GM12878 (cell line): ENCODE measurements around the gene TMPRSS4. TPM values are rescaled to one million over a fixed set of nuclear protein-coding genes. Genes with fewer than 3 reads are reported as not detected.
"Not testable (repeated sequence)": the region's sequence is repeated elsewhere in the genome, so short reads cannot be mapped to it uniquely, and the experiment has no call there.

ENCODE experiments used
- ATAC-seq: fragments of 200-7000 bp; cut with Tn5 transposase; 3 replicates; pipeline ENCODE4 v1.9.1; 2020; ENCODE audit warnings: mild to moderate bottlenecking, moderate library complexity
- BruUV-seq: library from RNA; stranded (reverse); fragments of 400-500 nt; replicated peaks from 2 replicates; lab custom pipeline; 2021; lab: Mats Ljungman, UMichigan
- CTCF ChIA-PET: fragments of 300-600 bp; sonication (Branson Sonifier 250); formaldehyde crosslinking; extraction: SDS; loops from one replicate; lab custom pipeline; 2021; ENCODE audit warnings: inconsistent platforms; lab: Yijun Ruan, JAX
- POLR2A ChIA-PET: fragments of 350-600 bp; formaldehyde crosslinking; extraction: SDS; loops from one replicate; lab custom pipeline; 2021; ENCODE audit warnings: inconsistent platforms; lab: Charles Lee
- RAD21 ChIA-PET: fragments of 300-600 bp; sonication (Branson Sonifier 250); formaldehyde crosslinking; loops from one replicate; lab custom pipeline; 2023; ENCODE audit warnings: antibody characterized with exemption; ENCODE audit not compliant: unreplicated experiment; lab: Charles Lee
- SMC1A ChIA-PET: fragments of 300-600 bp; sonication (Branson Sonifier 250); formaldehyde crosslinking; loops from one replicate; lab custom pipeline; 2023; ENCODE audit not compliant: unreplicated experiment, uncharacterized antibody; lab: Charles Lee
- DNase-seq: peaks from one replicate; pipeline ENCODE4 v3.0.0-alpha.2; 2011; ENCODE audit warnings: low read depth, low spot score
- FAIRE-seq: peaks from 3 replicates; lab custom pipeline; 2011; peaks lifted over from hg19 to GRCh38; lab: Jason Lieb, UNC
- H2AFZ ChIP-seq: 2 replicates; pipeline ENCODE4 v1.6.0; 2011; ENCODE audit warnings: low read depth, low read length, control low read depth; ENCODE audit not compliant: control insufficient read depth
- H3K27ac ChIP-seq: 2 replicates; pipeline ENCODE4 v1.5.1; 2011; ENCODE audit warnings: control low read depth; ENCODE audit not compliant: control insufficient read depth, insufficient read depth
- H3K27me3 ChIP-seq, 2 experiments: replicated peaks in 1 of 2; 2 replicates each; pipeline versions ENCODE4 v1.6.0 to v1.6.1; 2011; ENCODE audit warnings: low read length in 1 of 2; ENCODE audit not compliant: control insufficient read depth in 2 of 2, insufficient read depth in 2 of 2
- H3K36me3 ChIP-seq, 2 experiments: 2 replicates each; pipeline ENCODE4 v1.5.1; 2011; ENCODE audit warnings: low read length in 1 of 2; ENCODE audit not compliant: control insufficient read depth in 2 of 2, insufficient read depth in 2 of 2
- H3K4me1 ChIP-seq: 2 replicates; pipeline ENCODE4 v1.6.1; 2011; ENCODE audit warnings: mild to moderate bottlenecking, low read length, moderate library complexity, mixed read lengths; ENCODE audit not compliant: control insufficient read depth, insufficient read depth
- H3K4me2 ChIP-seq: 2 replicates; pipeline ENCODE4 v1.6.0; 2011; ENCODE audit warnings: control low read depth; ENCODE audit not compliant: control insufficient read depth, insufficient read depth
- H3K4me3 ChIP-seq: fragments of 200-600 bp; sonication (generic); 2 replicates; pipeline ENCODE4 v1.5.1; 2016
- H3K79me2 ChIP-seq: 2 replicates; pipeline ENCODE4 v1.6.0; 2011; ENCODE audit warnings: low read length; ENCODE audit not compliant: control insufficient read depth, insufficient read depth
- H3K9ac ChIP-seq: 2 replicates; pipeline ENCODE4 v1.8.0; 2011; ENCODE audit warnings: low read length, control low read depth, mixed read lengths; ENCODE audit not compliant: control insufficient read depth, insufficient read depth
- H3K9me3 ChIP-seq: replicated peaks from 3 replicates; pipeline ENCODE4 v1.5.1; 2011; ENCODE audit warnings: mild to moderate bottlenecking, low read length; ENCODE audit not compliant: control insufficient read depth, insufficient read depth
- H4K20me1 ChIP-seq: 2 replicates; pipeline ENCODE4 v1.6.0; 2011; ENCODE audit not compliant: control insufficient read depth, insufficient read depth
- CHD4 ChIP-seq: fragments of 200-600 bp; sonication (generic); IDR thresholded peaks from 2 replicates; pipeline ENCODE4 v1.6.1; 2016; ENCODE audit warnings: mild to moderate bottlenecking
- NRF1 ChIP-seq: conservative IDR thresholded peaks from 2 replicates; pipeline ENCODE4 v1.6.1; 2011; ENCODE audit warnings: mild to moderate bottlenecking, low read depth, low read length, improper control_type of control experiment
- WGBS: methylation state at CpG from one replicate; pipeline ENCODE4 v1.1.6; 2016; ENCODE audit warnings: low lambda C conversion rate; ENCODE audit not compliant: insufficient replicate concordance, insufficient coverage; ENCODE audit errors: missing lambda C conversion rate; 5-methylcytosine and 5-hydroxymethylcytosine counted together
- in situ Hi-C: fragments of 300-500 bp; cut with MboI; formaldehyde crosslinking; loops from 9 replicates; pipeline ENCODE4 v1.14.3; 2018; ENCODE audit warnings: mixed read lengths
- intact Hi-C: fragments of 100-400 bp; cut with micrococcal nuclease; formaldehyde crosslinking; loops from one replicate; pipeline ENCODE4 v1.14.2; 2022; ENCODE audit not compliant: unreplicated experiment
- polyA plus RNA-seq, 11 experiments: library from polyadenylated mRNA; depleted of rRNA in 4 of 11; unstranded in 6 of 11; stranded (reverse) in 5 of 11; fragments of >200 nt; fragmentation: Nextera tagmentation in 4 of 11; fragmentation: Illumina TruSeq in 1 of 11; extraction: Ambion mirVana in 4 of 11; extraction: Trizol in 1 of 11; gene quantifications; 1 replicate in 1 of 11; 2 replicates in 10 of 11; pipeline versions ENCODE4 v1.2.1 to v1.2.3, GENCODE V29; 2011 to 2016; ENCODE audit warnings: inconsistent platforms in 2 of 11, missing spikeins in 2 of 11, low read depth in 1 of 11
- total RNA-seq, 4 experiments: library from RNA; depleted of rRNA in 3 of 4; stranded (reverse); fragments of >200 nt in 3 of 4; fragmentation: Illumina TruSeq in 1 of 4; extraction: Trizol in 1 of 4; gene quantifications; 2 replicates each; pipeline versions ENCODE4 v1.2.1 to v1.2.3, GENCODE V29; 2013 to 2021

The TMPRSS4 gene
- total and polyA plus RNA-seq, 10 of the 15 experiments (the other 5 are each of a cell fraction or from before 2014, with no cell fraction given), result 0.14 to 0.26 TPM; not detected in 8

DNA sequence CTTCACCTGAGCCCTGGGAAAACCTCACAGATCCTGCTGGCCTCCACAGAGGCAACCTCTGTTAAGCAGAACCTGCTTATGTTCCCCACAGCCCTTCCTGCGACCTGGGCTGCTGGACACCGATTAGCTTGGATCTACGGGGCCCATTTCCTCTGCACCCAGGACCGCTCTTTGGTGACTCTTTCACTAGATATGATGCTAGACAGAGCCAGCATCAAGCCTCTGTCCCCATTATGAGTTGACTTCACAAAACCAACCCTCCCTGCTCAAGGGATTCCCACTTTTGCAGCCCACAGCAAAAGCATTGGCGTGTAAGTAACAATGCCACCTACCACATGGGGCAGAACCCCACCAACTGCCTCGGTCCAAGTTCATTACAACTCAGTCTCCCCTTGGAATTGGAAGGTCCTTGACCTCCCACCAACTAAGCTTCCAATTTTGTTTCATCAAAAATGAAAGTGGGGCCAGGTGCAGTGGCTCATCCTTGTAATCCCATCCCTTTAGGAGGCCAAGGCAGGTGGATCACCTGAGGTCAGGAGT lies 15.2 kb upstream of the TMPRSS4 start:
- Histone ChIP-seq H3K27ac (no peak overlapping the region), H3K36me3 (no peaks in the 10 kb centered on the region), H3K4me1 (no peaks in the 10 kb centered on the region), H3K27me3 (peaks cover 1 to 3% of the 10 kb centered on the region in 2 experiments; a peak in 3 of 4 replicates), H3K4me3 (no peak overlapping the region), H2AFZ (no peak overlapping the region), H3K9me3 (no peaks in the 10 kb centered on the region), H3K9ac (no peak overlapping the region), H3K79me2 (no peaks in the 10 kb centered on the region), H3K4me2 (no peak overlapping the region), H4K20me1 (no peaks in the 10 kb centered on the region)
- ChIA-PET POLR2A (interaction anchor here (0.5 kb wide), 1 partner anchor 634 kb away, joined by 3 read pairs; no protein-coding TSS in a partner anchor), SMC1A (interaction anchor here (1.0 to 2.1 kb wide), 4 partner anchors 9 to 512 kb away, joined by 3 to 8 read pairs (median 4); no protein-coding TSS in a partner anchor), CTCF (interaction anchor here (0.6 to 2.3 kb wide), 6 partner anchors 8 to 115 kb away, joined by 3 to 7 read pairs (median 4); no protein-coding TSS in a partner anchor), RAD21 (interaction anchor here (0.7 to 2.1 kb wide), 3 partner anchors 8 to 228 kb away, joined by 3 to 9 read pairs (median 3); no protein-coding TSS in a partner anchor)
- FAIRE-seq (no peak), ATAC-seq (no peak), DNase-seq (no peak)
- no TSS peak for BruUV-seq
- intact Hi-C loops (no loop called here), in situ Hi-C loops (loop anchor here (25.0 kb wide), 1 partner anchor 624 kb away; no protein-coding TSS in a partner anchor)
- 42% methylated on average over 6 of the region's 6 CpGs for WGBS
- no peak for TF ChIP-seq NRF1
- no peak for TF ChIP-seq CHD4

DNA sequence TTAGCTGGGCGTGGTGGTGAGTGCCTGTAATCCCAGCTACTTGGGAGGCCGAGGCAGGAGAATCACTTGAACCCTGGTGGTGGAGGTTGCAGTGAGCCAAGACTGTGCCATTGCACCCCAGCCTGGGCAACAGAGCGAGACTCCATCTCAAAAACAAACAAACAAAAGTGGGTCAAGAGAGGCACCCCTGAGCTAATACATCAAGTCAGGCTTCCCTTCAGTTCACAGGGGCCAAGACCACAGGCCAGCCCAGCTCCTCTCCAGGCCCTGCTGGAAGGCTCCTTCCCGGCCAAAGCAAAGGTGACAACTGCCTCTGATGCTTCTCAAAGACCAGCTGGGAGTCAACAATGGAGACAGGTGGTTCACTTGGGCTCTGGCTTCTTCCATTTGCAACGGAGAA lies 14.7 kb upstream of the TMPRSS4 start:
- H3K79me2 ChIP-seq, ATAC-seq, H3K4me2 ChIP-seq, H3K27ac ChIP-seq, H3K4me1 ChIP-seq, H3K9me3 ChIP-seq, DNase-seq, POLR2A ChIA-PET, BruUV-seq, intact Hi-C loops, H4K20me1 ChIP-seq, H2AFZ ChIP-seq, FAIRE-seq, H3K27me3 ChIP-seq, H3K36me3 ChIP-seq, H3K9ac ChIP-seq, H3K4me3 ChIP-seq: not testable (repeated sequence)
- ChIA-PET CTCF (interaction anchor here (0.9 to 2.3 kb wide), 5 partner anchors 9 to 115 kb away, joined by 3 to 7 read pairs (median 4); no protein-coding TSS in a partner anchor), SMC1A (interaction anchor here (1.0 to 2.1 kb wide), 2 partner anchors 9 to 111 kb away, joined by 4 to 8 read pairs; no protein-coding TSS in a partner anchor), RAD21 (interaction anchor here (2.1 kb wide), 1 partner anchor 9 kb away, joined by 9 read pairs; no protein-coding TSS in a partner anchor)
- WGBS, result 7% methylated on average over 5 of the region's 5 CpGs
- in situ Hi-C loops, result loop anchor here (25.0 kb wide), 1 partner anchor 625 kb away; no protein-coding TSS in a partner anchor

DNA sequence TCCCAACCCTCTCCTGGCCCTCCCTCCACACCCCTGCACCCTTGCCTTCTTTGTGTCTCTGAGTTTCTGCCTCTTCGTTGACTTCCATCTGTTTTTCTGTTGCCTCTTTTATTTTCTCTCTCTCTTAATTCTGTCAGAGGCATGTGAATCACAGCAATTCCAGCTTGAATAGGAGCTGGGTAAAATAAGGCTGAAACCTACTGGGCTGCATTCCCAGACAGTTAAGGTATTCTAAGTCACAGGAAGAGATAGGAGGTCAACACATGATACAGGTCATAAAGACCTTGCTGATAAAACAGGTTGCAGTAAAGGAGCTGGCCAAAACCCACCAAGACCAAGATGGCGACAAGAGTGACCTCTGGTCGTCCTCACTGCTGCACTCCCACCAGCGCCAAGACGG lies 14.2 kb upstream of the TMPRSS4 start:
- SMC1A ChIA-PET, result interaction anchor here (2.1 kb wide), 1 partner anchor 10 kb away, joined by 8 read pairs; no protein-coding TSS in a partner anchor
- ATAC-seq, H3K9me3 ChIP-seq, H3K4me3 ChIP-seq, POLR2A ChIA-PET, BruUV-seq, H3K9ac ChIP-seq, H3K4me1 ChIP-seq, intact Hi-C loops, H4K20me1 ChIP-seq, H3K27ac ChIP-seq, H2AFZ ChIP-seq, H3K79me2 ChIP-seq, H3K36me3 ChIP-seq, DNase-seq, H3K27me3 ChIP-seq, FAIRE-seq, H3K4me2 ChIP-seq: not testable (repeated sequence)
- CTCF ChIA-PET, result interaction anchor here (1.2 to 2.3 kb wide), 2 partner anchors 110 to 116 kb away, joined by 4 to 7 read pairs; no protein-coding TSS in a partner anchor
- RAD21 ChIA-PET, result interaction anchor here (2.1 kb wide), 1 partner anchor 9 kb away, joined by 9 read pairs; no protein-coding TSS in a partner anchor
- 37% methylated on average over 5 of the region's 5 CpGs for whole genome bisulfite sequencing
- in situ Hi-C loops, result loop anchor here (25.0 kb wide), 1 partner anchor 625 kb away; no protein-coding TSS in a partner anchor
